Skeletal muscle cell (primary cell): ENCODE data around the gene NT5C.
A peak's percentile ranks its signal among the peaks of the same experiment; 100 is the strongest.
"Not testable (repeated sequence)": the region's sequence is repeated elsewhere in the genome, so short reads cannot be mapped to it uniquely, and the experiment has no call there.

Experiments used
- DNase-seq: peaks from one replicate; pipeline ENCODE4 v3.0.0-alpha.2; 2010; ENCODE audit warnings: low read depth
- H3K4me3 ChIP-seq: 2 replicates; pipeline ENCODE4 v1.5.1; 2011; ENCODE audit warnings: low read depth, mild to moderate bottlenecking, control low read depth, low read length, moderate library complexity

The NT5C gene

DNA sequence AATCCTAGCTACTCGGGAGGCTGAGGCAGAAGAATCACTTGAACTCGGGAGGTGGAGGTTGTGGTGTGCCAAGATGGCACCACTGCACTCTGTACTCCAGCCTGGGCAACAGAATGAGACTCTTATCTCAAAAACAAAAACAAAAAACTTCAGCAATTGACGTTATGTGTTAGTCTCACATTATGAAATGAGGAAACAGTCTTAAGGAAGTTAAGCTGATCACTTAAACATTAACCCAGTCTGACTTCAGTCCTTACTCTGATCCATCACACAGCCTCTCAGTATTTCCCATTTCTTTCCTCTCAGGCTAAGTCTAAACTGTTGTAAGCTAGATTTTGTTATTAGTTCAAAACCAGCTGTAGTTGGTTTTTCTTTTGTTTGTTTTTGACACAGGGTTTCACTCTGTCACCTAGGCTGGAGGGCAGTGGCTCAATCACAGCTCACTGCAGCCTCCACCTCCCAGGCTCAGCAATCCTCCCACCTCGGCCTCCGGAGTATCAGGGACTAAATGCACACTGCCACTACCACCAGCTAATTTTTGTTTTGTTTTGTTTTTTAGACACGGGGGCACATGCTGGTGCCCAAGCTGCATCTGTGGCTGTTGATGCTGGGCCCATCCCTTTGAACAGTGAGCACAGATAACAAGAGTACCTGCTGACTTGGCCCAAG, 16.5 kb upstream of the NT5C start:
- no peak overlapping the region for H3K4me3 ChIP-seq
- no peak for DNase-seq

DNA sequence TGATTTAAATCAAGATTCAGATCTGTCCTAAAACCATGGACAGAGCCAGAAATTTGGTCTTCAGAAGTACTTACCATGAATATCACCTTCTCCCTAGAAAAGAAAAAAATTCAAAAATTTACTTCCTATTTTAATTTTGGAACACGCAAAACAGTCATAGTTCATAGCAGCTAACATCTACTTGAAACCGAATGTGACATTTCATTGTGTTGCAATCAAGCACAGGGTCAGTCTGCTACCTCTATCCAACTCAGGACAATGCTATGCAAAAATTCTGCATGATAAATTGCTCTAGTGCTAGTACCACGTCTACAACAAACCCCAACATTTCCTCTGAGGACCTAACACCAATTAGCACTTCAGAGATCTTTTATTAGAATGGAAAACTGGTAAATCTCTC, 15.1 kb upstream of the NT5C start:
- DNase-seq = no peak
- H3K4me3 ChIP-seq = no peak overlapping the region

DNA sequence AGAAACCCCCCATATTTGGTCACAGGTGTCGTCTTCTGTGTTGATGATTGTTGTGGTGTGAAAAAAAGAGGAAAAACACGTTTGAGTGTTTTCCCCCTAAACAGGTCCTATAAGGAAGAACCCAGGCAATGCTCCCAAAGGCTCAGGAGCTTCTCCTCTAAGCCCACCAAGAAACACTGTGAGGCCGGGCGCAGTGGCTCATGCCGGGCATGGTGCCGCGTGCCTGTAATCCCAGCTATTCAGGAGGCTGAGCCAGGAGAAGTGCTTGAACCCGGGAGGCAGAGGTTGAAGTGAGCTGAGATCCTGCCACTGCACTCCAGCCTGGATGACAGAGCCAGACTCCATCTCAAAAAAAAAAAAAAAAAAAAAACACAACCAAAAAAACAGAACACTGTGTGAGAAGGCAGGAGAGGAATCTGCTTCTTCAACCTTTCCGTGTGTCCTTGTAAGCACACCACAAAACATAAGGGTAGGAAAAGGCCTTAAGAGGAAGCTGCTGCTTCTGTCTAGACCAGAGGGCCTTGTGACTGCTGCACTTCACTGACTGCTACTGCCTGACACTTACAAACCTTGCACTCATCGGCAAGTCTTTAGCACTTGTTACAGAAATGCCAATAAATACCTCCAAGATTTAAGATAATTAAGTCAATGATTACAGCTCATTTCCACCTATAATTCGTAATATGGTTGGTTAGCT, 13.4 kb upstream of the NT5C start:
- no peak for DNase-seq
- no peak overlapping the region for H3K4me3 ChIP-seq

DNA sequence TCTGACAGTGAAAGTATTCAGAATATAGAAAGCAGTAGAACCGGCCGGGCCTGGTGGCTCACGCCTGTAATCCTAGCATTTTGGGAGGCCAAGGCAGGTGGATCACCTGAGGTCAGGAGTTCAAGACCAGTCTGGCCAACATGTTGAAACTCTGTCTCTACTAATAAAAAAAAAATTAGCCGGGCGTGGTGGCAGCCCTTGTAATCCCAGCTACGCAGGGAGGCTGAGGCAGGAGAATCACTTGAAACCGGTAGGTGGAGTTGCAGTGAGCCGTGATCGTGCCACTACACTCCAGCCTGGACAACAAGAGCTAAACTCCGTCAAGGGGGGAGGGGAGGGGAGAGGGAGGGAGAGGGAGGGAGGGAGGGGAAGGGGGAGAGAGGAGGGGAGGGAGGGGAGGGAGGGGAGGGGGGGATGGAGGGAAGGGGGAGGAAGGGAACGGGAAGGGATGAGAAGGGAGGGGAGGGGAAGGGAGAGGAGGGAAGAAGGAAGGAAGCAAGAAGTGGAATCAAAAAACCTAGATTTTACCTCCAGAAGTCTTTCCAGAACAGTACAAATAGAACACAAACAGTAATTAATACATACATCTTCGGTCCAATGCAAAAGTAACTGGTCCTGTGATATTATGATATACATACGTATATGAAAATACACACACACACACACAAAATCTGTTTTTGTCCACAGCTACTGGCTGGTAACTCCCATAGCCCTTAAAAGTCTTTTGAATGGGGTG, 10.9 kb upstream of the NT5C start:
- H3K4me3 ChIP-seq = no peak overlapping the region
- DNase-seq = no peak

DNA sequence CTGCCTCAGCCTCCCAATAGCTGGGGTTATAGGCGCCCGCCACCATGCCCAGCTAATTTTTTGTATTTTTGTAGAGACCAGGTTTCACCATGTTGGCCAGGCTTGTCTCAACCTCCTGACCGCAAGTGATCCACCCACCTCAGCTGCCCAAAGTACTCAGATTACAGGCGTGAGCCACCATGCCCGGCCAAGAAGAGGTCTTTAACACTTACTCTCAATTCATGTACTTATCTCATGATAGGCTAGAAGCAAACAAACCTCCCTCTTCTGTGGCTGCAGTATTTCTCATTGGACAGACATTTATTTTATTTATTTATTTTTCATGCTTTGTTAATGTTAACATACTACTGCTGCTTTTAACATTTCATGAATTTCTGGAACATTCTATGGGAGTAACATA, 7.0 kb upstream of the NT5C start:
- no peak overlapping the region for H3K4me3 ChIP-seq
- no peak for DNase-seq

DNA sequence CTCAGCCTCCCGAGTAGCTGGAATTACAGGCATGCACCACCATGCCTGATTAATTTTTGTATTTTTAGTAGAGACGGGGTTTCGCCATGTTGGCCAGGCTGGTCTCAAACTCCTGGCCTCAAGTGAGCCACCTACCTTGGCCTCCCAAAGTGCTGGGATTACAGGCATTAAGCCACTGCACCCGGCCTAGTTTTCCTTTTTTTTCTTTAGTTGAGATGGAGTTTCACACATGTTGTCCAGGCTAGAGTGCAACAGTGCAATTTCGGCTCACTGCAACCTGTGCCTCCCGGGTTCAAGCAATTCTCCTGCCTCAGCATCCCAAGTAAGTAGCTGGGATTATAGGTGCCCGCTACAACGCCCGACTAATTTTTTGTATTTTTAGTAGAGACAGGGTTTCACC, 6.2 kb upstream of the NT5C start:
- not testable (repeated sequence) for H3K4me3 ChIP-seq, DNase-seq

DNA sequence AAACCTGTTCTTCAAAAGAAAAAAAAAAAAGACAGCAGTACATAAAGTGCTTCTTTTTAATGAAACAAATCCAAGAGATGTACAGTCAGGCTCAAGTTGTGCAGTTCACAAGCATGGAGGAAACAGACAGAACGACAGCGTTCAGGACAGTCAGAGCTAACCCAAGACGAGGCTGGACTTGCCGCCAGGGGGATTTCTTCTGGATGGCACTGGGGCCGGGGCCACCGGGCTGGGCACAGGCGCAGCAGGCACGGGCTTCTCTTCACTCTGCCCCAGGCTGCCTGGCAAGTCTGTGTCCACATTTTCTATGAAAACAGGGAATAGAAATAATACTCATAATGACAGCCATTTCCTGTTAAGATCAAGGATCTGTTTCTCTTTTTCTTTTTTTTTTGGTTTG, 4.4 kb upstream of the NT5C start:
- no peak for DNase-seq
- H3K4me3 ChIP-seq = no peak overlapping the region

DNA sequence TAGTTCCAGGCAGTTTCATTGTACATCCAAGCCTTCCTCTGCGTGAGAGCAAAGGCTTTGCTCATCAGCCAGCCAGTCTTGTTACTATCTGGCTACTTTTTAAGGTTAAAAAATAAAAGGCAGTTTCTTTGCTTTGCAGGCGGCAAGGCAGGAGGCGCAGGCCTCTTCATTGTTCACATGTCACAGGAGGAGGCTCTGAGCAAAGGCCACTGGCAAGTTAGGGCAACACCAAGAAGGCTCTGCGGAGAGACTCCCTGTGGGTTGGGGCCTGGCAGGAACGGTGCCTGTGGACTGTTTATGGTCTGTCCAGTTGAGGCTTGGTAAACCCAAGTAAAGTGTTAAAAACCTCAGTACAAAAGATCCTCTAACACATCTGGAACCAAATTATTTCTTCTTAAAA, 3.9 kb upstream of the NT5C start:
- no peak overlapping the region for H3K4me3 ChIP-seq
- no peak for DNase-seq

DNA sequence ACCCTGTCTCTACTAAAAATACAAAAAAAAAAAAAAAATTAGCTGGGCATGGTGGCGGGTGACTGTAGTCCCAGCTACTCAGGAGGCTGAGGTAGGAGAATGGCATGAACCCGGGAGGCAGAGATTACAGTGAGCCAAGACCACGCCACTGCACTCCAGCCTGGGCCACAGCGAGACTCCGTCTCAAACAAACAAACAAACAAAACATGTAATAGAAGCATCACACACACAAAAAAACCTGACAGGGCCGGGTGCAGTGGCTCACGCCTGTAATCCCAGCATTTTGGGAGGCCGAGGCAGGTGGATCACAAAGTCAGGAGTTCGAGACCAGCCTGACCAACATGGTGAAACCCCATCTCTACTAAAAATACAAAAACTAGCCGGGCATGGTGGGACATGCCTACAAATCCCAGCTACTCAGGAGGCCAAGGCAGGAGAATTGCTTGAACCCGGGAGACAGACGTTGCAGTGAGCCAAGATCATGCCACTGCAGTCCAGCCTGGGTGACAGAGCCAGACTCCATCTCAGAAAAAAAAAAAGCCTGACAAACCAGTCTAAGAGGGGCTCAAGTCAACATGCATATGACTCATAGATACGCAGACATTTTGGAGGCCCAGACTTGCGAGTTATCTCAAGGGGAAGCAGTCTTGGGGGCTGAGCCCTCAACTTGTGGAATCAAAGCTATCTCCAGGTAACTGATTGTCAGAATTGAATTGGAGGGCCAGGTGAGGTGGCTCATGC, 2.2 kb upstream of the NT5C start:
- not testable (repeated sequence) for DNase-seq, H3K4me3 ChIP-seq

DNA sequence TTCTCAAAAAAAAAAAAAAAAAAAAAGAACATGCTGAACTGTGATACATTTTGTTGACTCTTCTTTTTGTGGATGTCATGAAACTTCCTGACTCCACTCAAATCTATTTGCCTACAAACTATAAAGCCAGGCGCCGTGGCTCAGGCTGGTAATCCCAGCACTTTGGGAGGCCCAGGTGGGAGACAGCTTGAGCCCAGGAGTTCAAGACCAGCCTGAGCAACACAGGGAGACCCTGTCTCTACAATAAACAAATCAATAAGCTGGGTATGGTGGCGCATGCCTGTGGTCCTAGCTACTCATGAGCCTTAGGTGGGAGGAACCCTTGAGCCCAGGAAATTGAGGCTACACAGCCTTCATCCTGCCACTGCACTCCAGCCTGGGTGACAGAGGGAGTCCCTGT, 1.5 kb upstream of the NT5C start:
- DNase-seq = no peak

DNA sequence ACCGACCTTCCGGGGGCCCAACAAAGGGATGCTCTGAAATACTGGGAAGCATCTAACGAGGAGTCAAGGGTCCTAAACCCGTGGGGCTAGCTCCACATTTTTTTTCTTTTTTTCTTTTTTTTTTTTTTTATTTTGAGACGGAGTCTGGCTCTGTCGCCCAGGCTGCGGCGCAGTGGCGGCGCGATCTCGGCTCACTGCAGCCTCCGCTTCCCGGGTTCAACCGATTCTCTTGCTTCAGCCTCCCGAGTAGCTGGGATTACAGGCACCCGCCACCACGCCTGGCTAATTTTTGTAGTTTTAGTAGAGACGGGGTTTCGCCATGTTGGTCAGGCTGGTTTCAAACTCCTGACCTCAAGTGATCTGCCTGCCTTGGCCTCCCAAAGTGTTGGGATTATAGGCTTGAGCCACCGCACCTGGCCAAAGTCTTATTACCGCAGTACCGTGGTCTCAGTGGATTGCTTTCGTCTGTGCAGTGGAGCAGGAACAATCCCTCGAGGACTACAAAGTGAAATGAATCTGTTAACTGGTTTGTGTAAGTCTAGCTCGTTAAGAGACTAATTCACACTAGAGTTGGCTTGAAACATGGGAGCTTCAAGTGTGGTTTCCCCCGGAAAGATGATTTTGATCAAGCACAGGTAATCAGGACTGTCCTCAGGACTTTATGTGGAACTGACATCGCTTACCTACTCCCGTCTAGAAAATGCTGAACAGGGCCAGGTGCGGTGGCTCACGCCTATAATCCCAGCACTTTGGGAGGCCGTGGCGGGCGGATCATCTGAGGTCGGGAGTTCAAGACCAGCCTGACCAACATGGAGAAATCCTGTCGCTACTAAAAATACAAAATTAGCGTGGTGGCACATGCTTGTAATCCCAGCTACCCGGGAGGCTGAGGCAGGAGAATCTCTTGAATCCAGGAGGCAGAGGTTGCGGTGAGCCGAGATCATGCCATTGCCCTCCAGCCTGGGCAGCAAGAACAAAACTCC, 767 bp upstream of the NT5C start:
- H3K4me3 ChIP-seq = peak overlapping the region; percentile 82
- not testable (repeated sequence) for DNase-seq

More for the DNA sequence above, 1.5 kb upstream of the NT5C start:
- no peak overlapping the region for H3K4me3 ChIP-seq

DNA sequence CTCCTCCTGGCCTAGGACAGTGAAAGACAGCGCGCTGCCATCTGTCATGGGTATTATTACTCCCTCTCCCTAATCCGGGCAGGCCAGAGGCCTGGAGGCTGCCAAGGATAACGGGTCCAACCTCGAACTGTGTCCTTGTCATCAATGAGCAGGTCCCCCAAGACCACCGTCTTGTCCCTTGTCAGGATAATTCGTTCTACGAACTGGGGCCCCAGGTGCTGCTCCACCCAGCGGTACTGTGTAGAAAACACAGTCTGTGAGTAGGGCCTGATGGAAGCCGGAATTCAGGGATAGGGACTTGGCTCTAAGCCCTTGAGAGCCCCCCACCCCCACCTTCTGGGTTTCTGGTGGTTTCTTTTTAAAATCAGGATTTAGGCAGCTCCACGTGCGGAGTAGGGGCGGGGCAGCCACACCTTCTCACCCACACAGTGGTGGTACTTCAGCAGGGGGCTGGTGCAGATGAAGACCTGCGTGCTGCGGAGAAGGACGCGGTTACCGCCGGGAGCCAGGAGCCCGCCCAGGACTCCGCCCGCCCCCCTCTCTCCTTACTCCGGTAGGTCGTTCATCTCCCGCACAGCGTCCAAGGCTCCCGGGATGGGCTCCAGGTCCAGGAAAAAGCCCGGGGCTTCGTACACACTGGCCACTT, 787 bp downstream of the NT5C start:
- no peak for DNase-seq
- peak overlapping the region; percentile 82 for H3K4me3 ChIP-seq

DNA sequence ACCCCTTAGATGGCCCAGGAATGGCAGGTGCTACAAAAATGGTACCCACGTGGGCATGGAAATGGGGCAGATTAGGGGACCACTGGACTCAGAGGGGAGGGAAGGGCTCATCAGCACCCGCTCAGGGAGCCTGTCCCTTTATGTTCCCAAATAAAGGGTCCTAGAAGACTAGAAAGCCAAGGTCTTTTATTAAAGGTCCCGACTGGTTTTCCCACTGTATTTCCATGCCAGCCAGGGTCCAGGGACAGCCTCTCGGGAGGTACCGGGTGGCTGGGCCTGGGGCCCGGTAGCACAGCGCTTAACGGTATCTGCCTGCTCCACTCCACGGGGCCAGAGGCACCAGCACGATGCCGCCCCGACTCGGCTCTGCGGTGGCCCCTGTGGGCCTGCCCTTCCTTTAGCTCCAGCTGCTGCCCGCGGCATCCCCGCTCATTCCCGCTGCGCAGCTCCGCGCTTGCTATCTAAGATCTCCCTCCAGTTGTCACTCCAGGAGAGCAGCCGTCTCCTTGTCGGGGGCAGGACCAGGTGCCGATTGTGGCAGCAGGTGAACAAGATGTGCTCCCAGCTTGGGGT, 1.4 kb downstream of the NT5C start:
- H3K4me3 ChIP-seq = peak overlapping the region; percentile 82
- DNase-seq = no peak

DNA sequence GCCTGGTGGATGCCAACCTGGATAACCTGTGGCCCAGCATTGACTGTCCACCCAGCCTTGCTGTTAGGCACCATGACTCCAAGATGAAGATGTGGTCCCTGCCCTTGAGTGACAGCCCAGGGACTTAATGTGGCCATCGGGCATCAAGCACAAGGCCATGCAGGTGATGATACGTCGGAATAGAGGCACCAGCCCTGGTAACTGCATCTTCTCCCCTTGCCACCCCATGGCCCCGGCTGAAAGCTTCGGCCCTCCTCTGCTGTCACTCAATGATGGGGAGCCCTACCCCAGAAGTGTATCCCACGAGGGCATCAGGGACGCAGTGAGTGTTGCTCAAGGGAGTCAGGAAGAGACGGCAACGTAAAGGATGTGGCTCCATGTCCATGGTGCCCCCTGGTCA, 2.0 kb downstream of the NT5C start:
- no peak overlapping the region for H3K4me3 ChIP-seq
- DNase-seq = no peak

DNA sequence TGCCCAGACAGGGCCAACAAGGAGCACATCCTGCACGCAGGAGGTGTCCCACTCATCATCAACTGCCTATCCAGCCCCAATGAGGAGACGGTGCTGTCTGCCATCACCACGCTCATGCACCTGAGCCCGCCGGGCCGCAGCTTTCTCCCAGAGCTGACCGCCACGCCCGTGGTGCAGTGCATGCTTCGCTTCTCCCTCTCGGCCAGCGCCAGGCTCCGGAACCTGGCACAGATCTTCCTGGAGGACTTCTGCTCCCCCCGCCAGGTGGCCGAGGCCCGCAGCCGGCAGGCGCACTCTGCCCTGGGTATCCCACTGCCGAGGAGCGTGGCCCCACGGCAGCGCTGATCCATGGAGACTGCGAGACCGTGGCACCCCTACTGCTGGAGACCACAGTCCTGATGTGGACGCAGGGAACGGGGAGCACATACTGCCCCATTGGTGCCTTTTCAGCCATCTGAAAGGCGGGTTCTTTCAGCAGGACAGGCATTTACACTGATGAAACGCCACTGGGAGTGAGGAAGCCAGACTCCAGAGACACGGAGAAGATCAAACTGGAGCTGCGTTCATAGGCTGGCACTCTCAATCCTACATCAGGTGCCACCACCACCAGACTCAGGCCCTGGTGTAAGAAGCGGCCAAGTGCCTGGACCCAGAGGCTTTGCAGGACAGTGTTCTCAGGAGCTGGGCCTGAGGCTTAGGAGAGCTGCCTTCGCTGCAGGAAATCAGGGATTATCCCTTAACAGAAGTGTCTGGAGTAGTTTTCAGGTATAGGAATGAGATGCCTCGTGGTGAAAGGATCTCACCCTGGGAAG, 2.6 kb downstream of the NT5C start:
- DNase-seq = no peak
- no peak overlapping the region for H3K4me3 ChIP-seq

DNA sequence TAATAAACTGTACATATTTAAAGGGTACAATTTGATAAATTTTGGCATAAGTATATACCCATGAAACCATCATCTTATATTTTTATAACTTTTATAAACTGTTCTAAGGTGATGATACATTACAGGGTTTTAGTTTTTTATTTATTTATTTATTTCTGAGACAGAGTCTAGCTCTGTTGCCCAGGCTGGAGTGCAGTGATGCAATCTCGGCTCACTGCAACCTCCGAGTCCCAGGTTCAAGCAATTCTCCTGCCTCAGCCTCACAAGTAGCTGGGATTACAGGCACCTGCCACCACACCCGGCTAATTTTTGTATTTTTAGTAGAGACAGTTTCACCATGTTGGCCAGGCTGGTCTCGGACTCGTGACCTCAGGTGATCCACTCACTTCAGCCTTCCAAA, 3.6 kb downstream of the NT5C start:
- DNase-seq, H3K4me3 ChIP-seq: not testable (repeated sequence)

DNA sequence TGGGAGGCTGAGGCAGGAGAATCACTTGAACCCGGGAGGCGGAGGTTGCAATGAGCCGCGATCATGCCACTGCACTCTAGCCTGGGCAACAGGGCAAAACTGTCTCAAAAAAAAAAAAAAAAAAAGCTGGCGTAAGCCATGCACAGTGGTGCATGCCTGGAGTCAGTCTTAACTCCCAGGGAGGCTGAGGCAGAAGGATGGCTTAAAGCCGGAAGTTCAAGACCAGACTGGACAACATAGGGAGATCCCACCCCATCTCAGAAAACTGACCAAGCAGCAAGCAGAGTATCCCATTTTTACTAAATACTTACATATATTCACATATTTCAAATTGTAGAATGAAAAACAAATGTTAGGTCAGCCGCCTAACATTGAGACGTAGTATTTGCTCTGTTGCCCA, 4.6 kb downstream of the NT5C start:
- no peak overlapping the region for H3K4me3 ChIP-seq
- DNase-seq = no peak
